GM12892 (cell line): ENCODE results near the gene RER1.

Source experiments
- DNase-seq: peaks from one replicate; pipeline ENCODE4 v3.0.0; 2011; ENCODE audit not compliant: insufficient read length
- FAIRE-seq: peaks from 2 replicates; lab custom pipeline; 2011; peaks lifted over from hg19 to GRCh38; lab: Jason Lieb, UNC
- POLR2A ChIP-seq: IDR thresholded peaks from 2 replicates; pipeline ENCODE4 v1.6.1; 2011; ENCODE audit warnings: low read depth, low read length, control low read depth
- POLR2AphosphoS5 ChIP-seq: IDR thresholded peaks from 2 replicates; pipeline ENCODE4 v1.6.1; 2011; ENCODE audit warnings: low read depth, low read length, control low read depth
- TAF1 ChIP-seq: IDR thresholded peaks from 2 replicates; pipeline ENCODE4 v1.6.1; 2011; ENCODE audit warnings: low read depth, mild to moderate bottlenecking, control low read depth, low read length, borderline replicate concordance

RER1 gene

DNA sequence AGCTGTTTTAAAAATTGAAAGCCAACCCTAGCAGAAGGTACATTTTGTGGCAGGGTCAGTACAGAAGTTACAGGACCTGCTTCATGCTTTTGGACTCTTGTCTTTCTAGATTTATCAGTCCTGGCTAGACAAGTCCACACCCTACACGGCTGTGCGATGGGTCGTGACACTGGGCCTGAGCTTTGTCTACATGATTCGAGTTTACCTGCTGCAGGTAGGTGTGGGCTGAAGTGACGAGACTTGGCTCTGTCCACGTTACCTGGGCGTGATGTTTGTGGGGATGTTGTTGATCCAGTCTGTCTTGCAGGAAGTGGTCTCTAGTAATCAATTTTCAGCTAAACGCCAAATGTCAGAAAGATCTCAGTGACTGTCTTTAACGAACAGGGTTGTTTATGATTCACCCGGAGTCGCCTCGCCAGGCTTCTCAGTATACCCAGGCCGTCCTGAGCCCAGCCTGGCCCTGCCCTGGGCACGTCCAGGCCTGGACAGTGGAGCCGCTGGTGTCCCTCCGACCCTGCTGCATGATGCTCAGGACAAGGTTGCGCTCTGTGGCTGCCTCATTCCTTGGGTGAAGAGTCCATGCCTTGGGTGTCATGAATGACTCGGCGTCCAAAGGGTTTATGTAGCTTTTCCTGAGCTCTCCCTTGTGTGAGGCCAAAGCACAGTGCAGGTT, 5.5 kb downstream of the RER1 start:
- FAIRE-seq (no peak), DNase-seq (no peak)
- TF ChIP-seq TAF1 = no peak
- 0 out of 2 replicates have a peak, but pooled peaks have one; percentile 5 for TF ChIP-seq POLR2AphosphoS5
- TF ChIP-seq POLR2A = no peak

GRCh38 chr1:2398871-2399270, 7.2 kb downstream of the RER1 start:
- no peak for TF ChIP-seq TAF1
- TF ChIP-seq POLR2A = no peak
- TF ChIP-seq POLR2AphosphoS5 = no peak
- FAIRE-seq (no peak), DNase-seq (no peak)

DNA sequence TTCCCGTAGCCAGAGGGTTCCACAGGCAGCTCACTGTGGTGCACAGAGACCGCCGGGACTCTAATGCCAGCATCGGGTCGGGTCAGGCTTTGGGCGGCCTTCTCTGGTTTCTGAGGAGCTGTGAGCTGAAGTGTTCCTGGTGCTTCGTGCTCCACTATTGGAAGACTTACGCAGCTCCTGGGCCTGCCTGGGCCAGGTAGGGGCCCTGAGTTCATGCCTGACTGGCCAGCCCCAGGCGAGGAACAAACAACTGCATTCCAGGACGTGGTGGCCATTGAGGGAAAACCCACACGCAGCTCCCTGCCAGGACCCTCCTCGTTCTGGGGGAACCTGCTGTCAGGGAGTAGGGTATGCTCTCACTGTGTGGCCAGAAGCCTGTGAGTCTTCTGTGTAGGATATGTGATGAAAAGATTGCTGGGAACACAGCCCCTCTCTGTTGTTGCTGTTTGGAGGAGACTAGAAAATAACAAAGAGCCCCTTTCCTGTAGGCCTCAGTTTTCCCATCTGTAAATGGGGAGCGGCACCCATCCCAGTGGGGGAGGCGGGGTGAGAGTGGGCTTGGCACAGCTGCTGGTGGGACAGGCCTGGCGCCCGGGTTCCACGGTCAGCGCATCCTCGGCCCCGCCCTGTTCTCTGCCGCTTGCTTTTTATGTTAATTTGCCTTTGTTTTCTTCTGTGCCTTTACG, 8.4 kb downstream of the RER1 start:
- FAIRE-seq (no peak), DNase-seq (no peak)
- TF ChIP-seq POLR2AphosphoS5 (no peak), POLR2A (no peak), TAF1 (no peak)

- TF ChIP-seq POLR2A = no peak
- no peak for TF ChIP-seq TAF1
- no peak for TF ChIP-seq POLR2AphosphoS5
- DNase-seq = no peak
- no peak for FAIRE-seq
These were observed 8.9 kb downstream of the RER1 start for GRCh38 chr1:2400576-2400909.

DNA sequence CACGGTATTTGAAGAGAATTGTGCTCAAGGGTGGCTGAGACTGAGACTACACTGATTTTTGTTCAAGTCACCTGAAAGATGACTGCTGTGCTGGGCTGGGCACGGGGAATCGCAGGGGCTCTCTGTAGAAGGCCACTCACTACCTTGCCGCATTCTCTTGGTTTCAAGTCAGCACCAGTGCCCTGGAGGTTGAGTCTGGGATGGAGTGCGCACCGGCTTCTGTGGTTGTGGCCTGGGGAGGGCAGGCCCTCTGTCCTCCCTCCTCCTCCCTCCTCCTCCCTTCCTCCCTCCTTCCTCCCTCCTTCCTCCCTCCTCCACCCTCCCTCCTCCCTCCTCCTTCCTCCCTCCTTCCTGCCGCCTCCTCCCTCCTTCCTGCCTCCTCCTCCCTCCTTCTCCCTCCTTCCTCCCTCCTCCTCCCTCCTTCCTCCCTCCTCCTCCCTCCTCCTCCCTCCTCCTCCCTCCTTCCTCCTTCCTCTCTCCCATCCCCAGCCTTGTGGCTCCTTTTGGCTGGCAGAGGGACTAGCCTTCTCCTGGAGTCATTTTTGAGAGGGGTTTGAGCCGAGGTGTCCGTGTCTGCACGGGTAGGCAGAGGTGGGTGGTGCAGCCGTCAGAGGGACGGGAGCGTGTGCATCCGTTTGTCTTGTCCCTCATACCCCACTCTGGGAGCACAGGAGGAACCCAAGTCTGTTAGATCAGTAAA, 9.5 kb downstream of the RER1 start:
- no peak for DNase-seq
- no peak for FAIRE-seq
- no peak for TF ChIP-seq TAF1
- no peak for TF ChIP-seq POLR2A
- no peak for TF ChIP-seq POLR2AphosphoS5

- no peak for TF ChIP-seq TAF1
- peak; percentile 26; the same call in 1 of the 2 replicates for TF ChIP-seq POLR2A
- no peak for TF ChIP-seq POLR2AphosphoS5
- no peak for DNase-seq
- no peak for FAIRE-seq
These were observed 10.8 kb downstream of the RER1 start for GRCh38 chr1:2402420-2402819.

- TF ChIP-seq POLR2AphosphoS5 (no peak), POLR2A (0 out of 2 replicates have a peak, but pooled peaks have one; percentile 25), TAF1 (no peak)
- no peak for DNase-seq
- FAIRE-seq = no peak
These were observed 11.6 kb downstream of the RER1 start for GRCh38 chr1:2403273-2403672.

- no peak for TF ChIP-seq TAF1
- peak; percentile 23; the same call in 1 of the 2 replicates for TF ChIP-seq POLR2AphosphoS5
- TF ChIP-seq POLR2A = no peak
- no peak for FAIRE-seq
- no peak for DNase-seq
These were observed 12.7 kb downstream of the RER1 start for GRCh38 chr1:2404142-2404889.

DNA sequence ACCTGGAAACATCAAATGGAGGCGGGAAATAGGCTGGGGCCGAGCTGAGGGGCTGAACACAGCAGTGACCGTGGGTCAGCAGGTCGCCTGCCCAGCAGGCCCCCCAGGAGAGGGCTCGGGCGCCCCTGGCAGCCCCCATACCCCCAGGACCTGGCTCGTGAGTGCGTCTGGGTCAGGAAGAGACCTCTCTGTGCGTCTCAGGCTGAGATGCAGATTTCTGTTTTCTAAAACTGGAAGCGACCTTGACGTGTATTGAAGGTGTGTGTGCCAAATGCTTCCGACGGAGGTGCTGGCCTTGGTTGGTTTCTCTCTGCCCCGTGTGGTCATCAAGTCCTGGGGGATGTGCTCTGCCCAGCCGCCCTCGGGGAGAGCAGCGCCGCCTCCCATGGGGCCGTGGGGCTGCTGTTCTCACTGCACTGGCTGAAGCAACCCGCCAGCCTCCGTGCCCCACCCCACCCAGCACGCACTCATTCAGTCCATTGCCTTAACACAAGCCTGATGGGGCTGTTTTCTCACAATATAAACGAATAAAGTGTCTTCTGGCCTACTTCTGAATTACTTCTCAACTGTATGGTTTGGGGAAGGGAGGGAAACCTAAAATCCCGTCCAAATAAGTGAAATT, 13.4 kb downstream of the RER1 start:
- TF ChIP-seq POLR2A = peak; percentile 23; the same call in 1 of the 2 replicates
- TF ChIP-seq POLR2AphosphoS5 = no peak
- no peak for TF ChIP-seq TAF1
- DNase-seq = no peak
- FAIRE-seq = no peak

- DNase-seq (no peak), FAIRE-seq (no peak)
- TF ChIP-seq POLR2AphosphoS5 (no peak), TAF1 (no peak)
These were observed 14.1 kb downstream of the RER1 start for GRCh38 chr1:2405588-2406295.
